GM18502 (cell line): ENCODE data around the gene SEMA3F.
"Not testable (repeated sequence)": the region's sequence is repeated elsewhere in the genome, so short reads cannot be mapped to it uniquely, and the experiment has no call there.

Source experiments
- ATAC-seq: cut with Tn5 transposase; IDR thresholded peaks from one replicate; pipeline ENCODE4 v1.9.1; 2021; ENCODE audit warnings: mild to moderate bottlenecking; ENCODE audit not compliant: unreplicated experiment, poor library complexity

SEMA3F gene

DNA sequence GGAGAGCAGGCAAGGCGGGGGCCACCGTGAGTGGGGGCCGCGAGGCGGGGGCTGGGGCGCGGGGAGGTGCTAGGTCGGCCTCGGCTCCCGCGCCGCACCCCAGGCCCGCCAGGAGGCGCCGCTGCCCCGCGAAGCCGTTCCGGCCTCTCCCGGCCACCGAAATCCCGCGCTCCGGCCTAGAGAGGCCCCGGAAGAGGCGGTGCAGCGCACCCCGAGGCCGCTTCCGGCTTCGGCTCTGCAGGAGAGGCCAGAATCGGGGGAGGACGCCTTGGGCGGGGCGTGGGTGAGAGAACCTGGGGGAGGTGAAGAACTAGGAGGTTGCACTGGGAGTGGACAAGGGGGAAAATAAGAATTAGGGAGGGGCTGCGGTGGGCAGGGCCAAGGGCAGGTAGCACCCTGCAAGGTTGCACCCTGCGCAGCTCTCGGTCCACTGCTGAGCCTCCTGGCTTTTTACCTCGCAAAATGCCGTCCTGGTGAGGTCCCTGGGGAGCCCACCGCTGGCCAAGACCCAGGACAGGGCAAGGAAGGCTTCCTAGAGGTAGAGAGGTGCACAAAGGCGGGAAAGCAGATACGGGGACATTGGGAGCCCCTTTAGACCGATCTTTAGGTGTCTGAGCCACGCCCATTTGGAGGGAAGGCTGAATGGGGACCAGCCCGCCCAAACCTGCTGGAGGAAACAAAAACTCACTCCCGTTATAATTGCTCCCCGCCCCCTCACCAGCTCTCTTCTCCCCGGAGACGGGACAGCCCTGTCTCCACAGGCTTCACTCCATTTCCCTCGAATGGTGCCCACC, 72.5 kb downstream of the SEMA3F start:
- peak; percentile 87 for ATAC-seq

DNA sequence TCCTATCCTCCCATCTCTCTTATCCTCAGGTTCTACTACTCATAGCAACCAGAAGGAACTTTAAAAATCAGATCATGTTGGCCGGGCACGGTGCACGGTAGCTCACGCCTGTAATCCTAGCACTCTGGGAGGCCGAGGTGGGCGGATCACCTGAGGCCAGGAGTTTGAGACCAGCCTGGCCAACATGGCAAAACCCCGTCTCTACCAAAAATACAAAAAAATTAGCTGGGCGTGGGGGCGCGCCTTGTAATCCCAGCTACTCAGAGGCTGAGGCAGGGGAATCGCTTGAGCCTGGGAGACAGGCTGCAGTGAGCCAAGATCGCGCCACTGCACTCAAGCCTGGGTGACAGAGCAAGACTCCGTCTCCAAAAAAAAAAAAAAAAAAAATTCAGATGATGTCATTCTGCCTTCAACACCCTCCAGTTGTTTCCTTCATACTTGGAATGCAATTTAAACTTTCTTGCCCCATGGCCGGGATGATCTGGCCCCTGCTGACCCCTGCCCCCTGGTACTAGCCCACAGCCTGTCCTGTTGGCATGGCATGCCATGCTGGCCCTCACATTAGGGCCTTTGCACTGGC, 73.2 kb downstream of the SEMA3F start:
- ATAC-seq: not testable (repeated sequence)

DNA sequence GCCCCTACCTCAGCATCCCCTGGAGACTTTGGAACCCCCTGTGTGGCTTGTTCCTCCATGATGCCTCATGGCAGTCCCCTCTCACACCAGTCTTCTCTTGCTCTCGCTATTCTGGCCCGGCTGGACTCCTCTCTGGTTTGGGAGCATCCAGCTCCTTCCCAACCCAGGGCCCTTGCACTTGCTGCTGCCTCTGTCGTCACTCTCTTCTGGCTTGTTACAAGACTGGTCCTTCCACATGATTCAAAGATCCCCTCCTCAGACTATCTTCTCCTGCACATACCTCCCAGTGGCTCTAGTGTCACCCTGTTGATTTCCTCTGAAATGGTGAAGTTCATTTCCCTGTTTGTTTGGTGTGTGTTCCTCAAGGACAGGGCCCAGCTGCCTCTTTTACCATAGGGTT, 74.4 kb downstream of the SEMA3F start:
- ATAC-seq: no peak

- no peak for ATAC-seq
Observed at GRCh38 chr3:50230104-50230793, 75.1 kb downstream of the SEMA3F start.

DNA sequence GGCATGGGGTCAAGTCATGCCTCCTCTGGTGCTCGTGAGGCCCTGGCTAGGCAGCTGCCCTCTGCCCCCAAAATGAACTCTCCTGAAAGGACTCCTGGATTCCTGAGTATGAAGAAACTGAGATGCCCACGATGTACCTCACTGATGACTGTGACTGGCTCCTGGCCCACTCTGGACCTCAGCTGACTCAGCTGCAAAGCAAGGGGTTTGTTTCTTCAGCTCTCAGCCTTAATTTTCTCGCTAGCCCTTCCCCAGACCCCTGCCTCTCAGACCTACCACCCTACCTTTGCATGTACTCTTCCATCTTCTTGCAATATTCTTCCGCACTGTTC, 75.6 kb downstream of the SEMA3F start:
- ATAC-seq: no peak

DNA sequence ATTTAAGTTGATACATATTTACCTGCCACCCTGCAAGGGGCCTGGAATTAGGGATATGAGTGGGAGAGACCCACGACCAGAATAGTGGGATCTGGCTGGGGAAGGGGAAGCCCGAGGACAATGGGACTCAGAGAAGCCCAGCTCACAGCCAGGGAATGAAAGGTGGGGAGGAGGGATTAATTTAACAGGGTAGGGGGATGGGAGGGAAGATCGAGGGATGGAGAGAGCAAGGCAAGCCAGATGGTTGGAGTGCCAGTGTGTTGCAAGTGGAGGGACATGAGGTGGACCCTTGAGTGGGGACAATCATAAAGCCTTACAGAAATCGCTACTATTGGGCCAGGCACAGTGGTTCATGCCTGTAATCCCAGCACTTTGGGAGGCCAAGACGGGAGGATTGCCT, 76.5 kb downstream of the SEMA3F start:
- ATAC-seq: no peak

DNA sequence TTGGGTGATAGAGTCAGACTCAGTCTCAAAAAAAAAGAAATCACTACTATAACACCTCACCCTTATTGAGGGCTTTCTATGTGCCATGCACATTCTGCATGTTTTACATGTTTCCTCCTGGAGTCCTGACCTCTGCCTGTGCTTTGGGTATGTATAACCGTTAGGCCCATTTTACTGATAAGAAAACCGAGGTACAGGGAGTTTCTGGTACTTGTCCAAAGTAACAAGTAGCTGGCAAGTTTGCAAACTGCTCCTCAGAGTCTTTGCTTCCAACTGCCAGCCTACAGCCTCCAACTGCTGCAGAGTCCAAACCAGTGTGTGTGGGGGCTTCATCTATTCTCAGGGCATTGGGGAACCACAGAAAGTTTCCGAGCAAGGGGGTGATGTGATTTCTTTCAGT, 77.2 kb downstream of the SEMA3F start:
- ATAC-seq: no peak

- no peak for ATAC-seq
Observed at GRCh38 chr3:50233176-50233575, 78.1 kb downstream of the SEMA3F start.

DNA sequence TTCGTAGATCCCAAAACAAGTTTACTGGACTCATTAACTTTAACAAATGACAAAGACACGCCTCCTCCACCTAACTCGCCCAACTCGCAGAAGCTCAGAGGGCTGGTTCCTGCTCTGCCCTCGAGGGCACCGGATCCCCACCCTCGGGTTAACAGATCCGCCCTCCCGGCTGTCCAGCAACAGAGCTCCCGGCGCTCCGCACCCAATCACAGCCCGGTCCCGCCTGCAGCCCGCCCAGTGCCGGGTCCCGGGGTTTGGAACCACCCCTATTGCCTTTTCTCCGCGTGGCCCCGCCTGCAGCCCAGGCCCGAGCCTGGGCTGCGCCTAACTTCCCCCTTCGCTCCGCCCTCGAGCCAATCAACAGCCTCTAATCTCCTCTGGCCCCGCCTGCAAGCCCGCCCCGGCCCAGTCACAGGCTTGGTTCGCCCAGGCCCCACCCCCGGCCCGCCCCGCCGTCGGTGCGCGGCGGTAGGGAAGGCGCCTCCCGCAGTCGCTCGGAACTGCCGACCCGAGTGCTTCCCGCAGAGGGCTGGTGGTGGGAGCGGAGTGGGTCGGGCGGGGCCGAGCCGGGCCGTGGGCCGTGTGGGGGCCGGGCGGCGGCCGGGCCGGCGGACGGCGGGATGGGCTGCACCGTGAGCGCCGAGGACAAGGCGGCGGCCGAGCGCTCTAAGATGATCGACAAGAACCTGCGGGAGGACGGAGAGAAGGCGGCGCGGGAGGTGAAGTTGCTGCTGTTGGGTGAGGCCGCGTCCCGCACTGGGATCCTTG, 80.8 kb downstream of the SEMA3F start, which contains the start of gene GNAI2:
Gene GNAI2 (plus strand): TSS at position 489 of the 768 bp plus-strand sequence. CDS start 132 bp downstream, at position 621.
- ATAC-seq: peak; percentile 90

DNA sequence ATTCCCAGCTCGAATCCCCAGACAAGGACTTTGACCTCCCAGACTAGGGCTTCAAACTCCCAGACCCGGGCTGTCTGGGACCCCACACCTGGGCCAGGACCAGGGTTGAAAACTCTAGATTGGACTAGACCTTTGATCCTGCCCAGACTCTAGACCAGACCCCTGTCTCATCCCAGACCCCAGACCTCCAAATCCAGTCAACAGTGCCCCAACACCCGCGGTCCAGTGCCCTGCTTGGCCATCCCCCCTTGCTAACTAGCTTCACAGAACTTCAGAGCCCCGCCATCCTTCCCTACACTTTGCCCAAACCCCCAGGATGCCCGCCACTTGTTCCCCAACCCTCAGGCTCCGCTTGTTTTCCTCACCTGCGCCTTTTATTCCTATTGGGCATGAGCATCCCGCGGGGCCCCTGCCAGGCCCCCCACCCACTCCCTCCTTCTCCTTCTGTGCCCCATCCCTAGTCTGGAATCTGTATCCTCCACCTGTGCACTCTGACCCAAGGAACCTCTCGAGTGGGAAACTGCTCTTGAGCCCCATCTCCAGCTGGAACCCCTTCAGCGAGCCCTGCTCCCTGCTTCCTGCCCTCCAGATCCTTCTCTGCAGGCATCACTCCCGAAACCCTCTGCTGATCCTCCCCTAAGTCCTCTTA, 81.5 kb downstream of the SEMA3F start:
- ATAC-seq: no peak

GRCh38 chr3:50237133-50237651, 82.1 kb downstream of the SEMA3F start:
- no peak for ATAC-seq

DNA sequence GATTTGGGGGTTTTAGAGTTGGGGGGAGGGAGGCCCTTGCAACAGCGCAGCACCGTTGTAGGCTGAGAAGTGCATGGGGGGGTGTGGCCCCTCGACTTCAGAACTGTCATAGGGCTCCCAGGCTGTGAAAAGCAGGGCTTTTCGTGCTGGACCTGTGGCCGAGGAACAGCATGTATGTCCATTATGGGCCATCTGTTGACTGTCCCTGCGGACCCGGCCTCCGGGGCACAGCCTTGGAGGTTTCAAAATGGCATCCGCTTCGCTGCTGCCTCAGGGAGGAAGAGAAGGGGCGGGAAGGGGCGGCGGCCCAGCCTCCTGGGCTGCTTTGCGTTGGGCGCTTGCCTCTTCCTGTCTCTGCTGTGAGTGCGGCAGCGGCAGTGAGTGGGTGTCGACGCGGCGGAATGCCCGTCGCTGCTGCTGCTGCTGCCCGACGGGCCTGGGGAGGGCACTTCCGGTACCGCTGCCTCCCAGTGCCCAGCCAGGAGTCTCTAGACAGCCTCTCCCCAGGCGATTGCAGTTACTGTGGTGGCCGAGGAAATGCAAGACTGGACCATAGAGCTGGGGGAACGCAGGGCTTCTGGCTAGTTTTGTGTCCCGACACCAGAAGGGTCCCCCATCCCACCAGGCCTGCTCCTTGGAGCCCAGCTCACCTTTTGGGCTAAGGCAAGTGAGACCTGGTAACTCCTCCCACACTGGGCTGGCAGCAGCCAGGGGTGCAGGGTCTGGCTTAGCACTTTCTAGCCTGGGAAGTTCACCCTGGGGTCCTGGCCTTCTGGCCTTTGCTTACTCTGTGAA, 82.8 kb downstream of the SEMA3F start:
- peak; percentile 26 for ATAC-seq

- ATAC-seq: no peak
Observed at GRCh38 chr3:50238549-50239026, 83.5 kb downstream of the SEMA3F start.
